ENCODE data around the gene RAD21L1. TPM values are rescaled to one million over a fixed set of nuclear protein-coding genes. Genes with fewer than 3 reads are reported as not detected.

Gene RAD21L1
- total RNA-seq, 4 donors from 2014 or later, result not detected

- Histone ChIP-seq H3K9me3 (no peaks in the 10 kb centered on the region), H3K4me3 (no peak overlapping the region), H3K4me1 (peaks cover 0 to 3% (median 0%) of the 10 kb centered on the region in 3 donors), H3K36me3 (no peaks in the 10 kb centered on the region), H3K27me3 (no peaks in the 10 kb centered on the region), H3K27ac (no peak overlapping the region)
- TF ChIP-seq POLR2AphosphoS5 (IDR thresholded peaks at IDR 0.05) (no peak), EP300 (IDR thresholded peaks at IDR 0.05) (no peak), POLR2A (IDR thresholded peaks at IDR 0.05) (no peak), CTCF (IDR thresholded peaks at IDR 0.05) (no peak)
- no peak for ATAC-seq
- WGBS, 2 donors (ENCODE audit: low coverage in 1 of 2), result 81 to 82% methylated on average over 7 to 9 of the region's 9 CpGs
These were observed 60.6 kb downstream of the RAD21L1 start for GRCh38 chr20:1286267-1287024.

GRCh38 chr20:1287306-1287705, 61.5 kb downstream of the RAD21L1 start:
- TF ChIP-seq POLR2AphosphoS5 (IDR thresholded peaks at IDR 0.05) (no peak), POLR2A (IDR thresholded peaks at IDR 0.05) (no peak), EP300 (IDR thresholded peaks at IDR 0.05) (no peak), CTCF (IDR thresholded peaks at IDR 0.05) (no peak)
- WGBS, 2 donors (ENCODE audit: low coverage in 1 of 2), result 71 to 91% methylated on average over 1 of the region's 1 CpG
- no peak overlapping the region for H3K27ac ChIP-seq
- ATAC-seq, result no peak
- H3K27me3 ChIP-seq, result no peaks in the 10 kb centered on the region
- H3K36me3 ChIP-seq, result no peaks in the 10 kb centered on the region
- no peaks in the 10 kb centered on the region for H3K4me1 ChIP-seq
- H3K4me3 ChIP-seq, result no peak overlapping the region
- no peaks in the 10 kb centered on the region for H3K9me3 ChIP-seq

- WGBS, 2 donors (ENCODE audit: low coverage in 1 of 2), result 71 to 72% methylated on average over 4 to 7 of the region's 11 CpGs
- H3K4me3 ChIP-seq, result no peak overlapping the region
- no peak overlapping the region for H3K27ac ChIP-seq
- no peaks in the 10 kb centered on the region for H3K27me3 ChIP-seq
- H3K36me3 ChIP-seq, result no peaks in the 10 kb centered on the region
- no peak for ATAC-seq
- TF ChIP-seq CTCF (IDR thresholded peaks at IDR 0.05) (no peak), POLR2AphosphoS5 (IDR thresholded peaks at IDR 0.05) (no peak), POLR2A (IDR thresholded peaks at IDR 0.05) (no peak), EP300 (IDR thresholded peaks at IDR 0.05) (no peak)
- no peaks in the 10 kb centered on the region for H3K4me1 ChIP-seq
- H3K9me3 ChIP-seq, result no peaks in the 10 kb centered on the region
These were observed 62.1 kb downstream of the RAD21L1 start for GRCh38 chr20:1287787-1288569.

- Histone ChIP-seq H3K4me3 (no peak overlapping the region), H3K36me3 (peaks cover 0 to 5% of the 10 kb centered on the region in 2 donors), H3K27me3 (no peaks in the 10 kb centered on the region), H3K9me3 (no peaks in the 10 kb centered on the region), H3K27ac (peak overlapping the region in 1 of 4 donors; percentile 34), H3K4me1 (no peaks in the 10 kb centered on the region)
- no peak for ATAC-seq
- WGBS, 2 donors (ENCODE audit: low coverage in 1 of 2), result 17 to 86% methylated on average over 2 of the region's 5 CpGs
- TF ChIP-seq POLR2A (IDR thresholded peaks at IDR 0.05) (no peak), POLR2AphosphoS5 (IDR thresholded peaks at IDR 0.05) (peak; percentile 23), EP300 (IDR thresholded peaks at IDR 0.05) (no peak), CTCF (IDR thresholded peaks at IDR 0.05) (no peak)
These were observed 65.4 kb downstream of the RAD21L1 start for GRCh38 chr20:1291191-1291741.

All from gastroesophageal sphincter (tissue), 4 donors.